ENCODE results near the gene ULK4. TPM values are rescaled to one million over a fixed set of nuclear protein-coding genes. Genes with fewer than 3 reads are reported as not detected.

ULK4 gene
- total RNA-seq, 1 donor from 2014 or later: 10.2 TPM

DNA sequence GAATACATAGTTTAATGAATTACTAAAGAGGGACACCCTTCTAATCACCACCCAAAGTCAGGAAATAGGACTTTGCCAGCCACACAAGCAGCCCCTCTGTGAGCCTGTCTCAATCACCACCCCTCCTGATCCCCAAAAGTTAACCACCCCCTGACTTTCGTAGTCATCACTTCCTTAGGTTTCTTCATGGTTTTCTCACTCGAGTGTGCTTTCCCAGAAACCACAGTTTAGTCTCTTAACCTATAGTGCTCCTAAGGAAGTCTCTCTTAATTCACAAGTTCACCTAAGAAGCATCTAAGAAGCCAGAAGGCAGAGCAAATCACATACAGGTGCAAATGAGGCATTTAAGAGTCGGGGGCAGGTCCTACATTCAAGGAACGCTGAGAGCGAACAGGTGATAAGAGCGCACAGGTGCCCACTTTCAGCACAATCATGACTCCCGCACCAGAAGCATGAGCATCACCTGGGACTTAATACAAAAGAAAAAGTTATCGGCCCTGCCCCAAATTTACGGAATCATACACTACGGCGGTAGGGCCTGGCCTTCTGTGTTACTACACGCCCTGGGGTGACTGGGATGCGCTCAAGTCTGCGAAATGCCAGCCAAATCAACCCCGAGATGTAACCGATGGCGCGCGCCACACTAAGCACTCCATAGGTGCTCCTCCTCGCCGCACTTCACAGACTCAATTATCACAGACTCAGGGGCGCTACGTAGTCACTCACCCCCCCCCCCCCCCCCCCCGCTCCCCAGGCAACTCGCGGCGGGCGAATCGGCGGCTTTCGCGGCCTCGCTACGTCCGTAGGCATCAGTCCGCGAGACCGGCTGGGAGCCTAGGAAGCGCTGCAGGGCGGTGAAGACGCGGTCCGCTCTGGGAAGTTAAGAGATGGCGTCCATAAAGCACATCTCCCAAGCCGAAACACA lies 815 bp downstream of the ULK4 start:
- TF ChIP-seq, protein P1, sequence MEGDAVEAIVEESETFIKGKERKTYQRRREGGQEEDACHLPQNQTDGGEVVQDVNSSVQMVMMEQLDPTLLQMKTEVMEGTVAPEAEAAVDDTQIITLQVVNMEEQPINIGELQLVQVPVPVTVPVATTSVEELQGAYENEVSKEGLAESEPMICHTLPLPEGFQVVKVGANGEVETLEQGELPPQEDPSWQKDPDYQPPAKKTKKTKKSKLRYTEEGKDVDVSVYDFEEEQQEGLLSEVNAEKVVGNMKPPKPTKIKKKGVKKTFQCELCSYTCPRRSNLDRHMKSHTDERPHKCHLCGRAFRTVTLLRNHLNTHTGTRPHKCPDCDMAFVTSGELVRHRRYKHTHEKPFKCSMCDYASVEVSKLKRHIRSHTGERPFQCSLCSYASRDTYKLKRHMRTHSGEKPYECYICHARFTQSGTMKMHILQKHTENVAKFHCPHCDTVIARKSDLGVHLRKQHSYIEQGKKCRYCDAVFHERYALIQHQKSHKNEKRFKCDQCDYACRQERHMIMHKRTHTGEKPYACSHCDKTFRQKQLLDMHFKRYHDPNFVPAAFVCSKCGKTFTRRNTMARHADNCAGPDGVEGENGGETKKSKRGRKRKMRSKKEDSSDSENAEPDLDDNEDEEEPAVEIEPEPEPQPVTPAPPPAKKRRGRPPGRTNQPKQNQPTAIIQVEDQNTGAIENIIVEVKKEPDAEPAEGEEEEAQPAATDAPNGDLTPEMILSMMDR (IDR thresholded peaks at IDR 0.05; ENCODE audit: unreplicated experiment): no peak
- H3K4me3 Mint-ChIP-seq (ENCODE audit: unreplicated experiment): peak overlapping the region; percentile 98
- H3K27me3 Mint-ChIP-seq (ENCODE audit: unreplicated experiment): peaks cover 12% of the 10 kb centered on the region
- H3K4me1 Mint-ChIP-seq (ENCODE audit: unreplicated experiment): peaks cover 13% of the 10 kb centered on the region
- H3K9me3 Mint-ChIP-seq (ENCODE audit: unreplicated experiment): no peaks in the 10 kb centered on the region
- DNase-seq (ENCODE audit: low spot score): peak; percentile 54
- peak overlapping the region; percentile 99 for H3K27ac Mint-ChIP-seq (ENCODE audit: unreplicated experiment)
- H3K36me3 Mint-ChIP-seq (ENCODE audit: low read depth, unreplicated experiment): no peaks in the 10 kb centered on the region

DNA sequence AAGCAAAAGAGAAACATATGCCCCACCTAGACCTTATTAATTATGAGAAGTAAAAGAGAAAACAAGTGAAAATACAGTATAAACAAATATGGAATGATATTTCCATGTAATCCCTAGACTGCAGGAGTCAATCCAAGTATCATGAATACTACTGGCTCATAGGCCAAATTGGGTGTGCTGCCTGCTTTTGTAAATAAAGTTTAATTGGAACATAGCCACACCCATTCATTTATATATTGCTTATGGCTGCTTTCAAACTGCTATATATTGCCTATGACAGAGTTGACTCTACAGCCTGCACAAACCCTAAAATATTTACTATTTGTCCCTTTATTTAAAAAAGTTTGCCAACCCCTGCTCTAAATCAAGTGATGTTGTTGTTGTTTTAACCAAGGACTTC lies 5.3 kb downstream of the ULK4 start:
- H3K4me3 Mint-ChIP-seq (ENCODE audit: unreplicated experiment): no peak overlapping the region
- peaks cover 4% of the 10 kb centered on the region for H3K36me3 Mint-ChIP-seq (ENCODE audit: low read depth, unreplicated experiment)
- no peak overlapping the region for H3K27ac Mint-ChIP-seq (ENCODE audit: unreplicated experiment)
- peaks cover 10% of the 10 kb centered on the region for H3K4me1 Mint-ChIP-seq (ENCODE audit: unreplicated experiment)
- peaks cover 3% of the 10 kb centered on the region for H3K27me3 Mint-ChIP-seq (ENCODE audit: unreplicated experiment)
- no peak for DNase-seq (ENCODE audit: low spot score)
- no peaks in the 10 kb centered on the region for H3K9me3 Mint-ChIP-seq (ENCODE audit: unreplicated experiment)
- TF ChIP-seq, protein P1 (IDR thresholded peaks at IDR 0.05; ENCODE audit: unreplicated experiment): no peak

DNA sequence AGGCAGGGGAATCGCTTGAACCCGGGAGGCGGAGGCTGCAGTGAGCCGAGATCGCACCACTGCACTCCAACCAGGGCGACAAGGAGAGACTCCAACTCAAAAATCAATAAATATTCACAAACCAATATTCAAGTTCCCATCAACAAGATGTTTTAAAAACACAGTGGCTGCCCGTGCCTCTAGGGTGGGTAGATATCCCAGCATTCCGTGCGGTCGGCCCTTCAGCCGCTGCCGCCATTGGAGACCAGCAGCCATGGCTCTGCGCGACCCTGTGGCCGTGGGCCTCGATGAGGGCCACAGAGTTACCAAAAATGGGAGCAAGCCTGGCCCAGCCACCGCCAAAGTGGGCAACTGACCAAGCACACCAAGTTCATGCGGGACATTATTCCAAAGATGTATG lies 6.7 kb downstream of the ULK4 start:
- Mint-ChIP-seq H3K4me3 (ENCODE audit: unreplicated experiment) (no peak overlapping the region), H3K27me3 (ENCODE audit: unreplicated experiment) (peaks cover 3% of the 10 kb centered on the region), H3K36me3 (ENCODE audit: low read depth, unreplicated experiment) (peaks cover 4% of the 10 kb centered on the region), H3K4me1 (ENCODE audit: unreplicated experiment) (no peaks in the 10 kb centered on the region), H3K9me3 (ENCODE audit: unreplicated experiment) (no peaks in the 10 kb centered on the region), H3K27ac (ENCODE audit: unreplicated experiment) (no peak overlapping the region)
- TF ChIP-seq, protein P1 (IDR thresholded peaks at IDR 0.05; ENCODE audit: unreplicated experiment): no peak
- DNase-seq (ENCODE audit: low spot score): no peak

DNA sequence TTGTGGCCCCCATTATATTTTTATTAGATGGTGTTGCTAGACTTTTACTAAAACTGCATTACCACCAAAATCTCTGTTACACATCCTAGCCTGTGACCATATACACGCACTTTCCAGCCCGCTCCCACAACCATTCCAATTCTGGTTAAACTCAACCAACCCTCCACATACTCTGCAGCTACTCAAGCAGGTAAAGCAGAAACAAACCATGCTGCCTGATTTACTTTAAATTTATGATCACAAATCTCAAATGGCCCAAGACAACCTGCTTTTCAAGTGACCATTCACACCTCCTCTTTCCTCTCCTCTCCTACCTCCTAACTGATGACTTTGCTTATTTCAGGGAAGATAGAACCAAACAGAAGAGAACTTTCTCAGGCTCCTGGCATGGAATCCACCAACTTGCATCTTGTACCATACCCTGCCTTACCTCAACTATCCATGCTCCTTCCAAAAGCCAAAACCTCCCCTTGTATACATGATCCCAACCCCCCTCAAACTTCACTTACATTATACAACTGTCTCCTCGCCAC lies 18.5 kb downstream of the ULK4 start:
- Mint-ChIP-seq H3K27me3 (ENCODE audit: unreplicated experiment) (no peaks in the 10 kb centered on the region), H3K27ac (ENCODE audit: unreplicated experiment) (no peak overlapping the region), H3K4me1 (ENCODE audit: unreplicated experiment) (no peaks in the 10 kb centered on the region), H3K36me3 (ENCODE audit: low read depth, unreplicated experiment) (peaks cover 8% of the 10 kb centered on the region), H3K9me3 (ENCODE audit: unreplicated experiment) (no peaks in the 10 kb centered on the region), H3K4me3 (ENCODE audit: unreplicated experiment) (no peak overlapping the region)
- TF ChIP-seq, protein P1 (IDR thresholded peaks at IDR 0.05; ENCODE audit: unreplicated experiment): no peak
- DNase-seq (ENCODE audit: low spot score): no peak

DNA sequence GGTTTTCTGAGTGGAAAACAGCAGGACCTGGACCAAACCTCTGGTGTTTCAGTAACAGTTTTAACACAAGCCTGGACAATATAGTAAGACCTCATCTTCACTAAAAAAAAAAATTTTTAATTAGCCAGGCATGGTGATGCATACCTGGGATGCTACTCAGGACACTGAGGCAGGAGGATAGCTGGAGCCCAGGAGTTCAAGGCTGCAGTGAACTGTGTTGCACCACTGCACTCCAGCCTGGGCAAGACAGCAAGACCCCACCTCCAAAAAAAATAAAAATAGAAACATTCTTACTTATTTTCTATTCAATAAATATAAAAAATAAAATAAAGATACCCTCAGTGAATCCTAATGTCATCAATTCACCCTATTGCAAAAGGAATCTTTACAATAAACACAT lies 21.5 kb downstream of the ULK4 start:
- TF ChIP-seq, protein P1 (IDR thresholded peaks at IDR 0.05; ENCODE audit: unreplicated experiment): no peak
- Mint-ChIP-seq H3K9me3 (ENCODE audit: unreplicated experiment) (no peaks in the 10 kb centered on the region), H3K4me3 (ENCODE audit: unreplicated experiment) (no peak overlapping the region), H3K27ac (ENCODE audit: unreplicated experiment) (no peak overlapping the region), H3K36me3 (ENCODE audit: low read depth, unreplicated experiment) (peaks cover 4% of the 10 kb centered on the region), H3K27me3 (ENCODE audit: unreplicated experiment) (no peaks in the 10 kb centered on the region), H3K4me1 (ENCODE audit: unreplicated experiment) (no peaks in the 10 kb centered on the region)
- DNase-seq (ENCODE audit: low spot score): no peak

Data from endothelial cell (in vitro differentiated cells).